Middle frontal gyrus (tissue), 1 donor: ENCODE data around the gene VAC14.

Experiments used
- DNase-seq: peaks from one replicate; pipeline ENCODE4 v3.0.0-alpha.2; 2015; ENCODE audit warnings: low spot score; ENCODE audit errors: extremely low spot score

Gene VAC14

GRCh38 chr16:70786020-70786755, 14.8 kb downstream of the VAC14 start:
- DNase-seq: no peak

- DNase-seq: no peak
Measured at GRCh38 chr16:70784692-70785555, 16.0 kb downstream of the VAC14 start.

GRCh38 chr16:70782237-70782636, 18.7 kb downstream of the VAC14 start:
- no peak for DNase-seq

GRCh38 chr16:70781800-70782199, 19.2 kb downstream of the VAC14 start:
- no peak for DNase-seq

- no peak for DNase-seq
Measured at GRCh38 chr16:70780546-70780945, 20.4 kb downstream of the VAC14 start.

GRCh38 chr16:70779361-70779760, 21.6 kb downstream of the VAC14 start:
- DNase-seq: no peak

- DNase-seq: no peak
Measured at GRCh38 chr16:70778901-70779309, 22.1 kb downstream of the VAC14 start.

- DNase-seq: no peak
Measured at GRCh38 chr16:70777973-70778406, 23.0 kb downstream of the VAC14 start.

- no peak for DNase-seq
Measured at GRCh38 chr16:70777496-70777895, 23.5 kb downstream of the VAC14 start.

- no peak for DNase-seq
Measured at GRCh38 chr16:70775399-70775798, 25.6 kb downstream of the VAC14 start.

GRCh38 chr16:70774261-70774660, 26.7 kb downstream of the VAC14 start:
- no peak for DNase-seq

- DNase-seq: no peak
Measured at GRCh38 chr16:70772493-70772892, 28.5 kb downstream of the VAC14 start.

GRCh38 chr16:70770626-70771552, 30.1 kb downstream of the VAC14 start:
- peak; percentile 49 for DNase-seq

- no peak for DNase-seq
Measured at GRCh38 chr16:70770291-70770625, 30.7 kb downstream of the VAC14 start.

GRCh38 chr16:70769761-70770160, 31.2 kb downstream of the VAC14 start:
- no peak for DNase-seq

GRCh38 chr16:70769131-70769530, 31.8 kb downstream of the VAC14 start:
- DNase-seq: no peak

GRCh38 chr16:70768203-70768580, 32.8 kb downstream of the VAC14 start:
- DNase-seq: no peak

GRCh38 chr16:70767377-70768202, 33.4 kb downstream of the VAC14 start:
- DNase-seq: no peak

- no peak for DNase-seq
Measured at GRCh38 chr16:70766658-70767057, 34.3 kb downstream of the VAC14 start.

- DNase-seq: no peak
Measured at GRCh38 chr16:70766176-70766575, 34.8 kb downstream of the VAC14 start.

- no peak for DNase-seq
Measured at GRCh38 chr16:70765491-70765890, 35.5 kb downstream of the VAC14 start.
